ENCODE results near the gene PCDHGA2. TPM values are rescaled to one million over a fixed set of nuclear protein-coding genes. Genes with fewer than 3 reads are reported as not detected.

The PCDHGA2 gene
- total and polyA plus RNA-seq, 9 of the 15 experiments (the other 6 are each of a cell fraction or from before 2014, with no cell fraction given) = 0.07 to 0.27 (median 0.15) TPM; not detected in 2

DNA sequence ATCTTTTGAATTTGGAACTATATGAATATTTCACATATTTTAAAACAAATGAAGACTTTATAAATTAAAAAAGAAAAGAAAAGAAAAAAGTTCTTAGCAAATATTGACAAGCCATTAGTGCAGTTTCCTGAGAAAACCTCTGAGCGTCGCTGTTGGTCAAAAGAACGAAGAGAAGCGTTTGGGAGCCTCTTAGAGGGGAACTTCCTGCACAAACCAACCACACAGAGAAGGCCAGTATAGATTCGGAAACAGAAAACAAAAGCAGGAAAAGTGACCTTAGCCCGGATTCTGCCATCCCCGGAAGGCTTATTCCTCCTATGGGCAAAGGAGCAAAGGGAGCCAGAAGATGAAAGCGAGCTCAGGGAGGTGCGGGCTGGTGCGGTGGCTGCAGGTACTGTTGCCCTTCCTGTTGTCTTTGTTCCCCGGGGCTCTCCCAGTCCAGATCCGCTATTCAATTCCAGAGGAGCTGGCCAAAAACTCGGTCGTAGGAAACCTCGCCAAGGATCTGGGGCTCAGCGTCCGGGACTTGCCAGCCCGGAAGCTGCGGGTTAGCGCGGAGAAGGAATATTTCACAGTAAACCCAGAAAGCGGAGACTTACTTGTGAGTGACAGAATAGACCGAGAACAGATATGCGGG, 21.3 kb downstream of the PCDHGA2 start, which contains the start of gene PCDHGB2 (continued):
- TF ChIP-seq ZNF318 (IDR thresholded peaks at IDR 0.05; ENCODE audit: borderline replicate concordance in 1 of 2, low read depth in 1 of 2) = no peak
- TF ChIP-seq U2AF2 (optimal IDR thresholded peaks at IDR 0.05; ENCODE audit: low read depth, low read length) = no peak
- TF ChIP-seq CTCF (IDR thresholded peaks at IDR 0.05 in 2 of 3, conservative IDR thresholded peaks at IDR 0.05 in 1 of 3; ENCODE audit: insufficient read depth in 2 of 3, low read depth in 1 of 3, low read length in 3 of 3) = peak; percentile 58 to 70 (median 68)
- TF ChIP-seq STAT5A (IDR thresholded peaks at IDR 0.05; ENCODE audit: borderline replicate concordance, low read length) = no peak
- no peak for TF ChIP-seq MTF1 (CRISPR knock-in tag; IDR thresholded peaks at IDR 0.05; ENCODE audit: borderline replicate concordance)
- TF ChIP-seq ZBTB40 (IDR thresholded peaks at IDR 0.05) = 0 out of 2 replicates have a peak, but pooled peaks have one; percentile 18
- no peak for TF ChIP-seq ZBTB40 (CRISPR knock-in tag; IDR thresholded peaks at IDR 0.05)
